PFSK-1 (cell line): ENCODE data around the gene S1PR3. TPM values are rescaled to one million over a fixed set of nuclear protein-coding genes. Genes with fewer than 3 reads are reported as not detected.

Source experiments
- FOXP2 ChIP-seq: optimal IDR thresholded peaks from 2 replicates; pipeline ENCODE3; 2011; ENCODE audit warnings: borderline replicate concordance, control low read depth, inconsistent platforms; ENCODE audit not compliant: insufficient read depth; ENCODE audit errors: extremely low read length, extremely low read depth
- POLR2AphosphoS5 ChIP-seq: IDR thresholded peaks from 2 replicates; pipeline ENCODE4 v1.6.1; 2012; ENCODE audit warnings: low read depth, mild to moderate bottlenecking, control low read depth, low read length, moderate library complexity
- SIN3A ChIP-seq: IDR thresholded peaks from 2 replicates; pipeline ENCODE4 v1.6.1; 2012; ENCODE audit warnings: mild to moderate bottlenecking, low read length, moderate library complexity, borderline replicate concordance; ENCODE audit not compliant: insufficient read depth
- TAF1 ChIP-seq: IDR thresholded peaks from 2 replicates; pipeline ENCODE4 v1.6.1; 2012; ENCODE audit warnings: low read length, control low read depth, borderline replicate concordance; ENCODE audit not compliant: insufficient read depth
- polyA plus RNA-seq: library from polyadenylated mRNA; unstranded; fragments of >200 nt; gene quantifications from one replicate; pipeline ENCODE4 v1.2.1, GENCODE V29; 2012; ENCODE audit warnings: low read depth, missing spikeins; ENCODE audit not compliant: insufficient read length
- TF ChIP-seq, protein P1 (sequence below), 2 experiments: IDR thresholded peaks; 2 replicates each; pipeline versions ENCODE4 v1.6.1 to v1.8.0; 2011 to 2012; ENCODE audit warnings: low read depth in 2 of 2, low read length in 2 of 2, control low read depth in 1 of 2, inconsistent platforms in 1 of 2, mild to moderate bottlenecking in 1 of 2, moderate library complexity in 1 of 2; ENCODE audit not compliant: insufficient read depth in 1 of 2

The S1PR3 gene
- polyA plus RNA-seq = 2.4 TPM

DNA sequence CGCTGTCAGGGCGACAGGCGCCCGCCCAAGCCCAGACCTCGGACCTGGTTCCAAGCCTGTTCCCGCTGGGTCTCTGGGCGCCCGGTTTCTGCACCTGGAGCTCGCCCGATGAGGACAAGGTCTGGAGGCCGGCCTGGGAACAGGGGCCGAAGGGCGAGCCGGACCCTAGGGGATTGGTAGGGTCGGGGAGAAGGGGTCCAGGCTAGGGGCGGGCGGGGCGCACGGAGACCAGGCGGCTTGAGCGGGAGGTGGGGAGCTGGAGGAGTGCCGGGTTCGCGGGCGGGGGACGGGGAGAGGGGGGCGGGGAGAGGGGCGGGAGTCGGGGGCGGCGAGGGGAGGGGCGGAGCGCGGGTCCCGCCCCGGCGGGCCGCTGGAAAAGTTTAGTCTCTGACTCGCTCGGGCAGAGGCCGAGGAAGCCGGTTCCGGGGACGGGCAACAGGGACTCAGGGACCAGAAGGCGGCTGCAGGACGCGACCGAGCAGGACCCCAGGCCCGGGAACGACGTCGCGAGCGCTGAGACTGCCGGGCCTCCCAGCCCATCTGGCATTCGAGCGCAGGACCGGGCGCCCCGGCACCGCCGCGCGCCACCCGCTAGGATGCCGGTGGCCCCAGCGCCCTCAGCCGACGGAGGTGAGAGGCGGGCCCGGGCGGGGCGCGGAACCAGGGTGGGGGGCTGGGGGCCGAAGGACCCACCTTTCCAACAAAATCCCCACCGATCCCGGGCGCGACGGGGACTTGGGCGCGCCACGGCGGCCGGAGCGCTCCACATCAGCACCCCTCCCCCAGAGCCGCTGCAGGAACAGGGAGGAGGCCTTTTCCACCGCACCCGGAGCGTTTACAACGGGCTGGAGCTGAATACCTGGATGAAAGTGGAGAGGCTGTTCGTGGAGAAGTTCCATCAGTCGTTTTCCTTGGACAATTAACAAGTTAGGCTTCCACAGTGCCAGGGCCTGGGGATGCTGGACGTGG, at the start of gene S1PR3:
TSS of gene S1PR3 (plus strand) at position 403 of the 969 bp plus-strand sequence. CDS start 9,733 bp downstream, outside the sequence.
- TF ChIP-seq TAF1 = no peak
- TF ChIP-seq SIN3A = no peak
- no peak for TF ChIP-seq FOXP2
- TF ChIP-seq, protein P1, sequence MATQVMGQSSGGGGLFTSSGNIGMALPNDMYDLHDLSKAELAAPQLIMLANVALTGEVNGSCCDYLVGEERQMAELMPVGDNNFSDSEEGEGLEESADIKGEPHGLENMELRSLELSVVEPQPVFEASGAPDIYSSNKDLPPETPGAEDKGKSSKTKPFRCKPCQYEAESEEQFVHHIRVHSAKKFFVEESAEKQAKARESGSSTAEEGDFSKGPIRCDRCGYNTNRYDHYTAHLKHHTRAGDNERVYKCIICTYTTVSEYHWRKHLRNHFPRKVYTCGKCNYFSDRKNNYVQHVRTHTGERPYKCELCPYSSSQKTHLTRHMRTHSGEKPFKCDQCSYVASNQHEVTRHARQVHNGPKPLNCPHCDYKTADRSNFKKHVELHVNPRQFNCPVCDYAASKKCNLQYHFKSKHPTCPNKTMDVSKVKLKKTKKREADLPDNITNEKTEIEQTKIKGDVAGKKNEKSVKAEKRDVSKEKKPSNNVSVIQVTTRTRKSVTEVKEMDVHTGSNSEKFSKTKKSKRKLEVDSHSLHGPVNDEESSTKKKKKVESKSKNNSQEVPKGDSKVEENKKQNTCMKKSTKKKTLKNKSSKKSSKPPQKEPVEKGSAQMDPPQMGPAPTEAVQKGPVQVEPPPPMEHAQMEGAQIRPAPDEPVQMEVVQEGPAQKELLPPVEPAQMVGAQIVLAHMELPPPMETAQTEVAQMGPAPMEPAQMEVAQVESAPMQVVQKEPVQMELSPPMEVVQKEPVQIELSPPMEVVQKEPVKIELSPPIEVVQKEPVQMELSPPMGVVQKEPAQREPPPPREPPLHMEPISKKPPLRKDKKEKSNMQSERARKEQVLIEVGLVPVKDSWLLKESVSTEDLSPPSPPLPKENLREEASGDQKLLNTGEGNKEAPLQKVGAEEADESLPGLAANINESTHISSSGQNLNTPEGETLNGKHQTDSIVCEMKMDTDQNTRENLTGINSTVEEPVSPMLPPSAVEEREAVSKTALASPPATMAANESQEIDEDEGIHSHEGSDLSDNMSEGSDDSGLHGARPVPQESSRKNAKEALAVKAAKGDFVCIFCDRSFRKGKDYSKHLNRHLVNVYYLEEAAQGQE (IDR thresholded peaks at IDR 0.05; ENCODE audit: insufficient read depth in 1 of 2, low read depth in 2 of 2, low read length in 2 of 2) = no peak
- no peak for TF ChIP-seq POLR2AphosphoS5

DNA sequence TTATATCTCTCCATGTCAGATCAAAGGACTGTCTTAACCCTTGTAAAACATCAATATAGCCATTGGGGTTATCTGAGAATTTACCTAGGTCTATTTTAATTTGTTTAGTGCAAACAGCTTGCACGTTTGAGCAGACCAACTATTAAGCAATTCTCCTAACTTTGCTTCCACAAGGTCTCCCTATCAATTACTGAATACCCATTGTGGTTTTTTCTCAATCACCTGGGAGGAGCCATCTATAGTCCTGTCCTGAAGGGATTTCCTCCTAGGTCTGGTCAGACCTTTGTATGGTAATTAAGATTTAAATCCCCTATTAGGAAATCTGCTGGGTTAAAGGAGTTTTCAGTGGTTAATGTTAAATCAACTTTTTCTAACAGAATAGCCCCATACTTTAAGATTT, 48.9 kb upstream of the S1PR3 start:
- TF ChIP-seq SIN3A = no peak
- no peak for TF ChIP-seq TAF1
- TF ChIP-seq, protein P1 (IDR thresholded peaks at IDR 0.05; ENCODE audit: insufficient read depth in 1 of 2, low read depth in 2 of 2, low read length in 2 of 2) = no peak
- no peak for TF ChIP-seq FOXP2
- TF ChIP-seq POLR2AphosphoS5 = no peak

DNA sequence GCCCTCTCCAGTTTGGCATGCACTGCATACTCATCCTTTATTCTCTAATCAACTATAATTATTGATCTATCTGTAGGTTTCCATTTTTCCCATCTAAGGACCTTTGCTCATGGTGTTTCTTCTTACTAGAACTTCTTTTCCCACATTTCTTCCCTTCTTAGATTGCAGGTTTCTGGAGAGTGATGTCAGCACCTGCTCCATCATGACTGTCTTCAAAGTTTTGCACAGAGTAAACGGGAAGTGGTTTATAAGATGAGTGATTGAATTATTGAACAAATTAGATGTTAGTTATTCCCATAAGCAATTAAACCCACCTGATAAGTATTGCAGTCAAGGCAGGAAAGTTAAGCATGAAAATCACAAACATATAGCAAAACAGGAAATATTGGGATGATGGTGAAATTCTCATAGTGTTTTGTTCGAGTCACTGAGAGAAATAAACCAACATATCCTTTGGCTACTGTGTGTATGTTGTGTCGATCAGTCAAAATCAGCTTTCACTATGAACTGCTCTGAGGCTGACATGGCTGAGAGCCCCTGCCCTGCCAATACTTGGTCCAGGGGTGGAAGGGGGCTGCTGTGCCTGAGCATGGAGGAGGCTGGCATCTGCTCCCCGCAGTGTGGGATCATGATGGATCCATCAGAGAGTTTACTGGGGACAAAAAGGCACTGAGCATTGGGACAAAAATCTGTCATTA, 45.5 kb upstream of the S1PR3 start:
- no peak for TF ChIP-seq FOXP2
- TF ChIP-seq, protein P1 (IDR thresholded peaks at IDR 0.05; ENCODE audit: insufficient read depth in 1 of 2, low read depth in 2 of 2, low read length in 2 of 2) = no peak
- TF ChIP-seq TAF1 = no peak
- no peak for TF ChIP-seq POLR2AphosphoS5
- TF ChIP-seq SIN3A = no peak

DNA sequence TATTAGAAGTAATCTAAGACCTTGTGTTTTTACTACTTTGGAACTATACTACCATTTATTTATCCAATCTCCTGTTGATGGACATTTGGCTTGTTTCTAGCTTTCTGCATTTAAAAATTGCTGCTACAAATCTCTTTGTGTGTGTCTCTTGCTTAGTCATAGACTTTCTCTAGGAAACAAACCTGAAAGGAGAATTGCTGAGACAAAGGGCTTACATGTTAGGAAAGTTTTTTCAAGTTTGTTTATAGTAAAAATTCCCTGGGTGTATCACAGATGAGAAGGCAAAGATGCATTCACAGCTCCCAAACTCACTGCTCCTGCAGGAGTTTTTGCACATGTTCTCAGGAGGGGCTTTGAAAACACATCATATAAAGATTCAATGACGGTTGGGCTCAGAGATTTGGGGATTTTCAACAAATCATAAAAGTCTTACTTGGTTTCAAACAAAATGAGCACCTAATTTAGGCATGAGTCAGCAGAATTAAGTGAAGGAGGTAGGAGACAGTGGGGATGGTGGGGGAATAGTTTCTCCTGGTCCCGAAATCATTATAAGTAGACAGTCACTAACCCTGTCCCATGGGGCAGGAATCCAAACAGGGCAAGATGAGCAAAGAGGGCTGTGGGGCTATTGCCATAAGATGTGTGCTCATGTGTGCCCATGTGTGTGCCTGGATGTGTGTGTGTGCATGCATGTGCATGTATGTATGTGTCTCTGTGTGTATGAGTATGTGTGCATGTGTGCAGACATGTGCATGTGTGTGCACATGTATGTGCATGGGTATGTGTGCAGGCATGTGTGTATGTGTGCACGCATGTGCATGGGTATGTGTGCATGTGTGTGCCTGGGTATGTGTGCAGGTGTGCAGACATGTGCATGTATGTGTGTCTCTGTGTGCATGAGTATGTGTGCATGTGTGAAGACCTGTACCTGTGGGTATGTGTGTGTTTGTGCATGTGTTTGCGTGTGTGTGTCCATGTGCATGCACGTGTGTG, 43.4 kb upstream of the S1PR3 start:
- TF ChIP-seq TAF1 (no peak), POLR2AphosphoS5 (no peak), SIN3A (no peak), FOXP2 (no peak)
- TF ChIP-seq, protein P1 (IDR thresholded peaks at IDR 0.05; ENCODE audit: insufficient read depth in 1 of 2, low read depth in 2 of 2, low read length in 2 of 2) = no peak
